Heart left ventricle (tissue), 13 donors: ENCODE measurements around the gene PLB1.

Experiments used
- CTCF ChIP-seq, 12 donors: fragments of 200-600 bp; sonication (generic) in 4 of 12; IDR thresholded peaks; one replicate each; pipeline versions ENCODE4 v1.5.0 to v1.8.0; 2018 to 2022; ENCODE audit warnings: antibody characterized with exemption in 12 of 12, mild to moderate bottlenecking in 5 of 12
- POLR2A ChIP-seq, 2 donors: fragments of 450-650 bp; IDR thresholded peaks; one replicate each; pipeline ENCODE4 v1.6.1; 2017; ENCODE audit warnings: antibody characterized with exemption in 2 of 2, mild to moderate bottlenecking in 2 of 2, moderate library complexity in 2 of 2
- donor health status: ischemic (EF 13 %, LVEDD 7.1; RV severe dilation, severe dysfunction).
- donor health status: DM: no; HTN: yes; CAD: no.
- donor health status: DM: no; HTN: no; CAD: no.
- donor health status: ischemic (EF 25% LVEDD 6.9; RV normal size, moderate dysfunction).
- donor health status: ischemic (EF 25% LVEDD 5.7; RV mildly dilated, moderate dysfunction).
- donor health status: ischemic (EF 35%, LVEDD 5.7; RV mildly dilated, moderate dysfunction).
- donor health status: nonischemic (EF 11% LVEDD 7.7; RV severe dilation, severe dysfunction).
- donor health status: DM: yes; HTN: yes; CAD: no.
- donor health status: PGD.
- donor health status: ischemic (EF 29% LVEDD 5.4; RV normal size, mild dysfunction).
- donor health status: nonischemic (EF 23%, LVEDD 6.1; RV moderate dilation, normal function).

- TF ChIP-seq CTCF (IDR thresholded peaks at IDR 0.05) (no peak), POLR2A (IDR thresholded peaks at IDR 0.05) (no peak)
Observed at GRCh38 chr2:28534817-28535216, 39.0 kb downstream of the PLB1 start.
